Gastroesophageal sphincter (tissue), 4 donors: ENCODE measurements around the gene KCNN3. TPM values are rescaled to one million over a fixed set of nuclear protein-coding genes. Genes with fewer than 3 reads are reported as not detected.

Experiments used
- ATAC-seq: fragments of 150-250 bp; one replicate; pipeline ENCODE4 v1.9.1; 2016; ENCODE audit warnings: mild to moderate bottlenecking, moderate library complexity
- H3K27ac ChIP-seq, 4 donors: fragments of 200-600 bp; sonication (generic) in 3 of 4; 1 replicate in 3 of 4; 2 replicates in 1 of 4; pipeline ENCODE4 v1.5.1; 2016 to 2019
- H3K27me3 ChIP-seq: fragments of 200-600 bp; sonication (generic); one replicate; pipeline ENCODE4 v1.5.1; 2019
- H3K36me3 ChIP-seq, 2 donors: fragments of 200-600 bp; sonication (generic); one replicate each; pipeline ENCODE4 v1.5.1; 2019; ENCODE audit warnings: control low read depth in 1 of 2
- H3K4me1 ChIP-seq, 3 donors: fragments of 200-600 bp; sonication (generic); 1 replicate in 2 of 3; 2 replicates in 1 of 3; pipeline ENCODE4 v1.5.1; 2016 to 2019; ENCODE audit warnings: control low read depth in 2 of 3
- H3K4me3 ChIP-seq, 2 donors: fragments of 200-600 bp; sonication (generic); one replicate each; pipeline ENCODE4 v1.5.1; 2019; ENCODE audit warnings: mild to moderate bottlenecking in 1 of 2, moderate library complexity in 1 of 2
- H3K9me3 ChIP-seq, 3 donors: fragments of 200-600 bp; sonication (generic); one replicate each; pipeline ENCODE4 v1.5.1; 2017 to 2019; ENCODE audit warnings: control low read depth in 2 of 3
- CTCF ChIP-seq, 4 experiments: fragments of 200-600 bp in 2 of 4; fragments of 450-650 bp in 2 of 4; sonication (generic) in 1 of 4; IDR thresholded peaks; one replicate each; pipeline ENCODE4 v1.5.1; 2017 to 2019; ENCODE audit warnings: antibody characterized with exemption in 4 of 4, mild to moderate bottlenecking in 2 of 4, moderate library complexity in 2 of 4
- EP300 ChIP-seq: sonication (generic); formaldehyde crosslinking; IDR thresholded peaks from one replicate; pipeline ENCODE4 v1.6.1; 2017; ENCODE audit warnings: antibody characterized with exemption, mild to moderate bottlenecking
- POLR2A ChIP-seq, 2 donors: fragments of 450-650 bp; IDR thresholded peaks; one replicate each; pipeline ENCODE4 v1.6.1; 2017; ENCODE audit warnings: antibody characterized with exemption in 2 of 2, mild to moderate bottlenecking in 2 of 2, moderate library complexity in 1 of 2
- POLR2AphosphoS5 ChIP-seq: sonication (generic); formaldehyde crosslinking; IDR thresholded peaks from one replicate; pipeline ENCODE4 v1.6.1; 2017; ENCODE audit warnings: antibody characterized with exemption
- WGBS, 2 donors: methylation state at CpG; one replicate each; pipeline ENCODE4 v1.1.5; 2018; ENCODE audit warnings: low coverage in 1 of 2; 5-methylcytosine and 5-hydroxymethylcytosine counted together
- total RNA-seq, 4 donors: library from RNA; depleted of rRNA; stranded (reverse); fragments of >200 nt; gene quantifications; one replicate each; pipeline ENCODE4 v1.1.0, GENCODE V29; 2016

The KCNN3 gene
- total RNA-seq, 4 donors from 2014 or later: 1.8 to 13.7 (median 8.1) TPM

GRCh38 chr1:154829062-154829461 is 41.0 kb downstream of the KCNN3 start:
- whole genome bisulfite sequencing, 2 donors: no CpG with 5 or more reads among the region's 5 CpGs
- TF ChIP-seq POLR2AphosphoS5 (no peak), POLR2A (IDR thresholded peaks at IDR 0.05) (no peak), EP300 (no peak), CTCF (IDR thresholded peaks at IDR 0.05) (no peak)
- Histone ChIP-seq H3K27ac (no peak overlapping the region), H3K27me3 (no peaks in the 10 kb centered on the region), H3K36me3 (no peaks in the 10 kb centered on the region), H3K4me3 (no peak overlapping the region), H3K9me3 (no peaks in the 10 kb centered on the region), H3K4me1 (peaks cover 0 to 27% (median 0%) of the 10 kb centered on the region in 3 donors)
- no peak for ATAC-seq

- no peak for ATAC-seq
- WGBS, 2 donors: 58 to 94% methylated on average over 3 to 5 of the region's 5 CpGs
- no peak overlapping the region for H3K27ac ChIP-seq
These were observed 45.7 kb downstream of the KCNN3 start for GRCh38 chr1:154824179-154825000.

GRCh38 chr1:154822717-154823116 is 47.4 kb downstream of the KCNN3 start:
- Histone ChIP-seq H3K36me3 (no peaks in the 10 kb centered on the region), H3K9me3 (no peaks in the 10 kb centered on the region), H3K27me3 (no peaks in the 10 kb centered on the region), H3K4me3 (no peak overlapping the region), H3K27ac (no peak overlapping the region), H3K4me1 (peaks cover 0 to 18% (median 0%) of the 10 kb centered on the region in 3 donors)
- TF ChIP-seq EP300: no peak
- no peak for TF ChIP-seq POLR2A (IDR thresholded peaks at IDR 0.05)
- no peak for TF ChIP-seq POLR2AphosphoS5
- TF ChIP-seq CTCF (IDR thresholded peaks at IDR 0.05): no peak
- ATAC-seq: no peak
- WGBS, 2 donors: 80 to 100% methylated on average over 1 to 5 of the region's 6 CpGs

More at GRCh38 chr1:154824179-154825000, 45.7 kb downstream of the KCNN3 start:
- no peaks in the 10 kb centered on the region for H3K36me3 ChIP-seq
- TF ChIP-seq POLR2A (IDR thresholded peaks at IDR 0.05): no peak
- no peak for TF ChIP-seq POLR2AphosphoS5
- no peak for TF ChIP-seq CTCF (IDR thresholded peaks at IDR 0.05)
- no peak for TF ChIP-seq EP300
- no peaks in the 10 kb centered on the region for H3K9me3 ChIP-seq
- no peak overlapping the region for H3K4me3 ChIP-seq
- no peaks in the 10 kb centered on the region for H3K27me3 ChIP-seq
- peaks cover 0 to 18% (median 0%) of the 10 kb centered on the region in 3 donors for H3K4me1 ChIP-seq

- ATAC-seq: no peak
- H3K4me3 ChIP-seq: no peak overlapping the region
- TF ChIP-seq POLR2A (IDR thresholded peaks at IDR 0.05) (no peak), EP300 (no peak), POLR2AphosphoS5 (no peak), CTCF (IDR thresholded peaks at IDR 0.05) (no peak)
- H3K4me1 ChIP-seq: peaks cover 0 to 18% (median 0%) of the 10 kb centered on the region in 3 donors
- H3K27ac ChIP-seq: no peak overlapping the region
- 79 to 83% methylated on average over 1 to 9 of the region's 10 CpGs for WGBS, 2 donors
- H3K27me3 ChIP-seq: no peaks in the 10 kb centered on the region
- H3K36me3 ChIP-seq: no peaks in the 10 kb centered on the region
- H3K9me3 ChIP-seq: no peaks in the 10 kb centered on the region
These were observed 47.8 kb downstream of the KCNN3 start for GRCh38 chr1:154822233-154822632.

- peak; percentile 57 for ATAC-seq
- Histone ChIP-seq H3K4me1 (peaks cover 0 to 18% (median 0%) of the 10 kb centered on the region in 3 donors), H3K27ac (peak overlapping the region in 1 of 4 donors; percentile 32), H3K36me3 (no peaks in the 10 kb centered on the region), H3K27me3 (no peaks in the 10 kb centered on the region), H3K9me3 (no peaks in the 10 kb centered on the region), H3K4me3 (no peak overlapping the region)
- WGBS, 2 donors: 66% methylated on average over 4 to 5 of the region's 7 CpGs
- peak; percentile 56 for TF ChIP-seq POLR2AphosphoS5
- no peak for TF ChIP-seq POLR2A (IDR thresholded peaks at IDR 0.05)
- TF ChIP-seq EP300: no peak
- TF ChIP-seq CTCF (IDR thresholded peaks at IDR 0.05): no peak
These were observed 49.0 kb downstream of the KCNN3 start for GRCh38 chr1:154821083-154821482.
